ENCODE measurements around the gene SLC13A4. TPM values are rescaled to one million over a fixed set of nuclear protein-coding genes. Genes with fewer than 3 reads are reported as not detected.

The SLC13A4 gene
- total and polyA plus RNA-seq, 2 of the 4 experiments (the other 2 are of a cell fraction), result 0.10 TPM; not detected in 1

- no peak overlapping the region for H3K4ac ChIP-seq (ENCODE audit: low read depth, low read length)
- no peak overlapping the region for H3K27ac ChIP-seq (ENCODE audit: insufficient read depth, low read length)
- H3K27me3 ChIP-seq (ENCODE audit: control insufficient read depth, insufficient read depth, low read length), result no peaks in the 10 kb centered on the region
- dilution Hi-C loops (cut with HindIII; ENCODE audit: low sequenced_read_pairs, unreplicated experiment), result no loop called here
- H3K18ac ChIP-seq (ENCODE audit: low read depth, low read length), result no peak overlapping the region
- no TSS peak for BruUV-seq (replicated peaks)
- 77% methylated on average over 5 of the region's 11 CpGs; no CpG with 5 or more reads in 1 of the 2 experiments for WGBS, 2 experiments (ENCODE audit: extremely low coverage in 2 of 2, insufficient read length in 1 of 2)
- H3K4me3 ChIP-seq (ENCODE audit: insufficient read depth, low read depth, low read length), result no peak overlapping the region
- no peak overlapping the region for H2AFZ ChIP-seq (replicated peaks; ENCODE audit: low read length, poor library complexity)
- H2BK20ac ChIP-seq (ENCODE audit: low read depth, low read length), result no peak overlapping the region
- H2BK5ac ChIP-seq (ENCODE audit: low read depth, low read length, poor library complexity, severe bottlenecking), result no peak overlapping the region
- intact Hi-C loops (cut with micrococcal nuclease), result loop anchor here (10.0 kb wide), 1 partner anchor 1209 kb away; no protein-coding TSS in a partner anchor
- H3K36me3 ChIP-seq (ENCODE audit: control insufficient read depth, insufficient read depth, low read length), result no peaks in the 10 kb centered on the region
- POLR2A ChIA-PET (ENCODE audit: unreplicated experiment), result no interaction called here
- H3K14ac ChIP-seq (replicated peaks; ENCODE audit: low read depth, low read length), result no peak overlapping the region
- no peak overlapping the region for H2AK9ac ChIP-seq (replicated peaks; ENCODE audit: low read depth, low read length, poor library complexity)
- no peak overlapping the region for H3K9ac ChIP-seq (ENCODE audit: low read depth, low read length)
- peaks cover 9% of the 10 kb centered on the region for H3K9me1 ChIP-seq (ENCODE audit: insufficient read depth, low read length)
- no peak overlapping the region for H2BK120ac ChIP-seq (ENCODE audit: low read depth, low read length)
- DNase-seq (peak; percentile 16), ATAC-seq (ENCODE audit: low read depth) (no peak)
- no peaks in the 10 kb centered on the region for H3K9me3 ChIP-seq (ENCODE audit: control insufficient read depth, insufficient read depth, low read length)
- CTCF ChIA-PET, result no interaction called here
- H3K4me2 ChIP-seq (ENCODE audit: low read depth, low read length), result no peak overlapping the region
- H3K56ac ChIP-seq (ENCODE audit: extremely low read depth, insufficient read depth, low read length), result no peak overlapping the region
- H3K79me1 ChIP-seq (ENCODE audit: low read depth in 1 of 2, low read length in 2 of 2), result peaks cover 8 to 52% of the 10 kb centered on the region in 2 experiments; a peak in 3 of 4 replicates
- H2AK5ac ChIP-seq (ENCODE audit: low read depth, low read length), result no peak overlapping the region
- TF ChIP-seq, protein P1, sequence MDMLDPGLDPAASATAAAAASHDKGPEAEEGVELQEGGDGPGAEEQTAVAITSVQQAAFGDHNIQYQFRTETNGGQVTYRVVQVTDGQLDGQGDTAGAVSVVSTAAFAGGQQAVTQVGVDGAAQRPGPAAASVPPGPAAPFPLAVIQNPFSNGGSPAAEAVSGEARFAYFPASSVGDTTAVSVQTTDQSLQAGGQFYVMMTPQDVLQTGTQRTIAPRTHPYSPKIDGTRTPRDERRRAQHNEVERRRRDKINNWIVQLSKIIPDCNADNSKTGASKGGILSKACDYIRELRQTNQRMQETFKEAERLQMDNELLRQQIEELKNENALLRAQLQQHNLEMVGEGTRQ (IDR thresholded peaks at IDR 0.05; ENCODE audit: low read depth, low read length), result no peak
- TF ChIP-seq CEBPB (IDR thresholded peaks at IDR 0.05; ENCODE audit: low read depth, low read length) (peak; percentile 82), MXI1 (IDR thresholded peaks at IDR 0.05; ENCODE audit: borderline replicate concordance, low read depth, low read length) (no peak)
- H3K23ac ChIP-seq (ENCODE audit: low read depth, low read length), result no peak overlapping the region
- peaks cover 24% of the 10 kb centered on the region; the same call in 1 of the 2 replicates for H4K20me1 ChIP-seq (ENCODE audit: insufficient read depth, low read length)
- in situ Hi-C loops (cut with MboI; ENCODE audit: low sequenced_read_pairs), result loop anchor here (5.0 kb wide), 1 partner anchor 341 kb away; no protein-coding TSS in a partner anchor
- H2BK15ac ChIP-seq (ENCODE audit: low read depth, low read length), result no peak overlapping the region
- no peak overlapping the region for H4K5ac ChIP-seq (ENCODE audit: low read depth, low read length)
- H4K8ac ChIP-seq (ENCODE audit: low read depth in 2 of 2, low read length in 2 of 2), result no peak overlapping the region
- peaks cover 13% of the 10 kb centered on the region for H3K4me1 ChIP-seq (ENCODE audit: control insufficient read depth, insufficient read depth, low read length)
- H4K91ac ChIP-seq (ENCODE audit: insufficient read depth, low read depth, low read length), result no peak overlapping the region
These were observed 61.8 kb downstream of the SLC13A4 start for GRCh38 chr7:135666156-135666555.

Data from IMR-90 (cell line).